HL-60 (cell line): ENCODE measurements around the gene MMP25.
A peak's percentile ranks its signal among the peaks of the same experiment; 100 is the strongest.

Experiments
- CTCF ChIP-seq: IDR thresholded peaks from one replicate; pipeline ENCODE4 v1.5.1; 2011; ENCODE audit warnings: low read length, control low read depth, inconsistent platforms; ENCODE audit not compliant: insufficient read depth
- POLR2AphosphoS5 ChIP-seq: IDR thresholded peaks from 2 replicates; pipeline ENCODE4 v1.6.1; 2012; ENCODE audit warnings: low read depth
- REST ChIP-seq: IDR thresholded peaks from 2 replicates; pipeline ENCODE4 v1.6.1; 2012; ENCODE audit warnings: low read depth; ENCODE audit not compliant: insufficient replicate concordance
- SPI1 ChIP-seq: IDR thresholded peaks from 2 replicates; pipeline ENCODE4 v1.6.1; 2012; ENCODE audit warnings: low read depth, mild to moderate bottlenecking, borderline replicate concordance

GRCh38 chr16:3095869-3096268 is 49.5 kb downstream of the MMP25 start:
- TF ChIP-seq CTCF (no peak), POLR2AphosphoS5 (no peak), REST (no peak), SPI1 (peak; percentile 40; the same call in 1 of the 2 replicates)
